Psoas muscle (tissue), 8 donors: ENCODE data around the gene TRNAU1AP. TPM values are rescaled to one million over a fixed set of nuclear protein-coding genes. Genes with fewer than 3 reads are reported as not detected.

ENCODE experiments used
- ATAC-seq, 4 donors: fragments of 200-7000 bp; cut with Tn5 transposase; one replicate each; pipeline ENCODE4 v1.9.1; 2020; ENCODE audit warnings: moderate library complexity in 3 of 4, mild to moderate bottlenecking in 2 of 4
- DNase-seq, 2 donors: peaks; one replicate each; pipeline ENCODE4 v3.0.0-alpha.2; 2020
- H3K27ac ChIP-seq: fragments of 200-600 bp; one replicate; pipeline ENCODE4 v1.8.0; 2022
- H3K27me3 ChIP-seq, 3 donors: fragments of 200-600 bp in 1 of 3; one replicate each; pipeline versions ENCODE4 v1.6.1 to v1.8.0; 2013 to 2022; ENCODE audit warnings: low read length in 2 of 3, mild to moderate bottlenecking in 2 of 3, moderate library complexity in 1 of 3; ENCODE audit not compliant: insufficient read depth in 3 of 3
- H3K36me3 ChIP-seq, 2 donors: fragments of 200-600 bp in 1 of 2; one replicate each; pipeline versions ENCODE4 v1.6.1 to v1.8.0; 2013 to 2022; ENCODE audit warnings: low read depth in 1 of 2, mild to moderate bottlenecking in 1 of 2, moderate library complexity in 1 of 2; ENCODE audit not compliant: insufficient read depth in 1 of 2
- H3K4me1 ChIP-seq: fragments of 200-600 bp; one replicate; pipeline ENCODE4 v1.8.0; 2022
- H3K4me3 ChIP-seq: fragments of 200-600 bp; one replicate; pipeline ENCODE4 v1.8.0; 2022; ENCODE audit warnings: mild to moderate bottlenecking
- H3K9me3 ChIP-seq: fragments of 200-600 bp; one replicate; pipeline ENCODE4 v1.8.0; 2022
- WGBS, 3 donors: extraction: QIAGEN DNeasy Blood & Tissue Kit; methylation state at CpG; one replicate each; pipeline versions ENCODE4 v1.1.6 to v1.1.7; 2013; 5-methylcytosine and 5-hydroxymethylcytosine counted together
- intact Hi-C, 2 donors: fragments of 100-400 bp; cut with DNase I; formaldehyde crosslinking; loops; one replicate each; pipeline versions ENCODE4 v1.11.0 to v1.14.2; 2022
- polyA plus RNA-seq, 3 donors: library from polyadenylated mRNA; stranded (reverse); fragments of 200-250 nt; gene quantifications; one replicate each; pipeline ENCODE4 v1.2.3, GENCODE V29; 2013
- total RNA-seq, 4 donors: library from RNA; stranded (reverse); fragmentation: NEBNext Ultra II Directional in 2 of 4; extraction: Animal tissue kit (Norgen Biotek cat#: 25700) in 2 of 4; gene quantifications; one replicate each; pipeline versions ENCODE4 v1.2.1 to v1.2.4, GENCODE V29; 2021 to 2023
- TF ChIP-seq, protein P1 (sequence below): fragments of 200-600 bp; IDR thresholded peaks from one replicate; pipeline ENCODE4 v1.8.0; 2022; ENCODE audit warnings: antibody characterized with exemption
- donor health status: healthy with polysubstance abuse.
- donor health status: DM: no; HTN: no; CAD: no; lungs with moderate emphysema.
- donor health status: Bipolar disorder and iron deficiency.
- donor health status: healthy.
- donor health status: DM: yes; HTN: yes; CAD: no.
- donor health status: DM: no; HTN: no; CAD: no.
- donor health status: DM: no; HTN: no; CAD: no.
- donor health status: DM: yes; HTN: yes; CAD: no.

The TRNAU1AP gene
- total and polyA plus RNA-seq, 7 donors: 7.3 to 17.5 (median 10.8) TPM

- 89 to 96% (median 93%) methylated on average over 4 of the region's 4 CpGs for whole genome bisulfite sequencing, 3 donors
- DNase-seq (no peak), ATAC-seq (no peak)
- Histone ChIP-seq H3K9me3 (no peaks in the 10 kb centered on the region), H3K36me3 (no peaks in the 10 kb centered on the region), H3K4me1 (no peaks in the 10 kb centered on the region), H3K27ac (no peak overlapping the region), H3K27me3 (no peaks in the 10 kb centered on the region), H3K4me3 (no peak overlapping the region)
- intact Hi-C loops: no loop called here
- TF ChIP-seq, protein P1, sequence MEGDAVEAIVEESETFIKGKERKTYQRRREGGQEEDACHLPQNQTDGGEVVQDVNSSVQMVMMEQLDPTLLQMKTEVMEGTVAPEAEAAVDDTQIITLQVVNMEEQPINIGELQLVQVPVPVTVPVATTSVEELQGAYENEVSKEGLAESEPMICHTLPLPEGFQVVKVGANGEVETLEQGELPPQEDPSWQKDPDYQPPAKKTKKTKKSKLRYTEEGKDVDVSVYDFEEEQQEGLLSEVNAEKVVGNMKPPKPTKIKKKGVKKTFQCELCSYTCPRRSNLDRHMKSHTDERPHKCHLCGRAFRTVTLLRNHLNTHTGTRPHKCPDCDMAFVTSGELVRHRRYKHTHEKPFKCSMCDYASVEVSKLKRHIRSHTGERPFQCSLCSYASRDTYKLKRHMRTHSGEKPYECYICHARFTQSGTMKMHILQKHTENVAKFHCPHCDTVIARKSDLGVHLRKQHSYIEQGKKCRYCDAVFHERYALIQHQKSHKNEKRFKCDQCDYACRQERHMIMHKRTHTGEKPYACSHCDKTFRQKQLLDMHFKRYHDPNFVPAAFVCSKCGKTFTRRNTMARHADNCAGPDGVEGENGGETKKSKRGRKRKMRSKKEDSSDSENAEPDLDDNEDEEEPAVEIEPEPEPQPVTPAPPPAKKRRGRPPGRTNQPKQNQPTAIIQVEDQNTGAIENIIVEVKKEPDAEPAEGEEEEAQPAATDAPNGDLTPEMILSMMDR: no peak
These were observed 7.6 kb upstream of the TRNAU1AP start for GRCh38 chr1:28545246-28545628.

DNA sequence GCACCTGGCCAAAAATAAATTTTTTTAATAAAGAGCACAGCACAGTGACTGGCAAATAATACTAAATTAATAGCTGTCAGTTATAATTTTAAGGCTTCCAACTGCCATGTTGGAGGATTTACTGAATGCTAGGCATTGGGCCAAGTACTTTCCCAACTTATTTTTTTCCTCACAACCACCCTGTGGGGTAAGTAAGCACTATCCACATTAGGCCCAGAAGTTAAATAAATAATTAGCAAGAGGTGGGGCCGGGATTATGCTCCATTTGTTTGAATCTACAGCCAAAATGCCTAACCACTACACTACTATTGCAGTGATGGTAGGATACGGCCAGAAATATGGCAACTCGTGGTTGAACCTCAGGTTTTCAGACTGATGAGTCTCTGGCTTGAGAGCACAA is 4.6 kb upstream of the TRNAU1AP start:
- ATAC-seq: no peak
- Histone ChIP-seq H3K27ac (no peak overlapping the region), H3K4me1 (no peaks in the 10 kb centered on the region), H3K4me3 (no peak overlapping the region), H3K9me3 (no peaks in the 10 kb centered on the region), H3K27me3 (no peaks in the 10 kb centered on the region), H3K36me3 (no peaks in the 10 kb centered on the region)
- 79 to 90% (median 85%) methylated on average over 3 of the region's 3 CpGs for WGBS, 3 donors
- TF ChIP-seq, protein P1: no peak
- intact Hi-C loops: no loop called here
- no peak for DNase-seq

- TF ChIP-seq, protein P1: no peak
- Histone ChIP-seq H3K9me3 (no peaks in the 10 kb centered on the region), H3K4me3 (no peak overlapping the region), H3K27me3 (no peaks in the 10 kb centered on the region), H3K4me1 (peaks cover 7% of the 10 kb centered on the region), H3K27ac (no peak overlapping the region), H3K36me3 (peaks cover 0 to 23% of the 10 kb centered on the region in 2 donors)
- WGBS, 3 donors: 91 to 93% (median 93%) methylated on average over 6 of the region's 6 CpGs
- ATAC-seq (no peak), DNase-seq (no peak)
- intact Hi-C loops: no loop called here
These were observed 1.5 kb upstream of the TRNAU1AP start for GRCh38 chr1:28551381-28551780.

DNA sequence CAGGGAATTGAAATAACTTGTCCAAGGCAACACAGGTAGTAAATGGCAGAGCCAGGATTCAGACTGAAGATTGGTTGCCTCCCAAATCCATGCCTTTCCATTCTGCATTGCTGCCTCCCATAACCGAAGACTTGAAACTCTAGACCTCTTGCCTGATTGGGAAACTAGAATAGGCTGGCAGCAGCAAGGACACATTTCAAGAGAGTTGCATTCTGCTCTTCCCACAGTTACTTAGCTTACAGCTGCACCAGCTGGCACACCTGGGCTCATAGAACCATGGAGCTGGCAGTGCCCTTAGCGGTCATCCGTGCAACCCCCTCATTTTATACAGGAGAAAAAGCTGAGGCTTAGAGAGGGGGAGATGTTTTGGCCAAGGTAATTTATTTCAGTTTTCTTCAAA is 8.0 kb downstream of the TRNAU1AP start:
- Histone ChIP-seq H3K4me1 (no peaks in the 10 kb centered on the region), H3K9me3 (no peaks in the 10 kb centered on the region), H3K4me3 (no peak overlapping the region), H3K27me3 (no peaks in the 10 kb centered on the region), H3K36me3 (peaks cover 4 to 98% of the 10 kb centered on the region in 2 donors), H3K27ac (no peak overlapping the region)
- DNase-seq (no peak), ATAC-seq (peak; percentile 78 to 85 (median 84))
- intact Hi-C loops: no loop called here
- TF ChIP-seq, protein P1: no peak
- 50 to 64% (median 57%) methylated on average over 3 of the region's 3 CpGs for WGBS, 3 donors

- ATAC-seq (no peak), DNase-seq (no peak)
- Histone ChIP-seq H3K27me3 (no peaks in the 10 kb centered on the region), H3K9me3 (no peaks in the 10 kb centered on the region), H3K4me3 (no peak overlapping the region), H3K4me1 (no peaks in the 10 kb centered on the region), H3K27ac (no peak overlapping the region), H3K36me3 (peaks cover 10 to 100% of the 10 kb centered on the region in 2 donors)
- intact Hi-C loops: no loop called here
- TF ChIP-seq, protein P1: no peak
These were observed 11.4 kb downstream of the TRNAU1AP start for GRCh38 chr1:28564310-28564709.
